Large intestine (tissue), 3 donors: ENCODE data around the gene HIVEP1. TPM values are rescaled to one million over a fixed set of nuclear protein-coding genes. Genes with fewer than 3 reads are reported as not detected.

Experiments
- DNase-seq, 2 donors: peaks; one replicate each; pipeline versions ENCODE4 v3.0.0 to v3.0.0-alpha.2; 2013
- H3K27ac ChIP-seq: one replicate; pipeline ENCODE4 v1.5.1; 2013; ENCODE audit warnings: low read length
- H3K27me3 ChIP-seq: 2 replicates; pipeline ENCODE4 v1.6.1; 2013; ENCODE audit warnings: low read length; ENCODE audit not compliant: control insufficient read depth, insufficient read depth
- H3K36me3 ChIP-seq: 2 replicates; pipeline ENCODE4 v1.6.1; 2013; ENCODE audit warnings: low read length; ENCODE audit not compliant: control insufficient read depth, insufficient read depth
- H3K4me1 ChIP-seq: one replicate; pipeline ENCODE4 v1.6.1; 2013; ENCODE audit warnings: low read length; ENCODE audit not compliant: control insufficient read depth, insufficient read depth
- H3K4me3 ChIP-seq: one replicate; pipeline ENCODE4 v1.5.1; 2013; ENCODE audit warnings: low read length
- H3K9me3 ChIP-seq: one replicate; pipeline ENCODE4 v1.6.1; 2013; ENCODE audit warnings: mild to moderate bottlenecking, low read depth, low read length, moderate library complexity; ENCODE audit not compliant: control insufficient read depth
- WGBS: methylation state at CpG from one replicate; pipeline ENCODE4 v1.1.5; 2013; ENCODE audit warnings: low lambda C conversion rate; ENCODE audit not compliant: insufficient coverage; 5-methylcytosine and 5-hydroxymethylcytosine counted together
- polyA plus RNA-seq: library from polyadenylated mRNA; unstranded; fragments of 120-200 nt; gene quantifications from one replicate; pipeline ENCODE4 v1.2.1, GENCODE V29; 2013

Gene HIVEP1
- polyA plus RNA-seq, 1 donor = 24.2 TPM

GRCh38 chr6:12017263-12017662, 5.2 kb downstream of the HIVEP1 start:
- Histone ChIP-seq H3K27ac (no peak overlapping the region), H3K4me3 (no peak overlapping the region)
- no peak for DNase-seq

GRCh38 chr6:12017876-12018401, 5.8 kb downstream of the HIVEP1 start:
- H3K36me3 ChIP-seq = peaks cover 45% of the 10 kb centered on the region
- H3K27me3 ChIP-seq = no peaks in the 10 kb centered on the region
- peaks cover 4% of the 10 kb centered on the region for H3K4me1 ChIP-seq
- H3K4me3 ChIP-seq = no peak overlapping the region
- peaks cover 5% of the 10 kb centered on the region for H3K9me3 ChIP-seq
- WGBS = no CpG with 5 or more reads among the region's 34 CpGs
- DNase-seq = no peak
- H3K27ac ChIP-seq = no peak overlapping the region

More at GRCh38 chr6:12017263-12017662, 5.2 kb downstream of the HIVEP1 start:
- no CpG with 5 or more reads among the region's 10 CpGs for WGBS
- no peaks in the 10 kb centered on the region for H3K27me3 ChIP-seq
- peaks cover 5% of the 10 kb centered on the region for H3K9me3 ChIP-seq
- peaks cover 45% of the 10 kb centered on the region for H3K36me3 ChIP-seq
- H3K4me1 ChIP-seq = peaks cover 4% of the 10 kb centered on the region

GRCh38 chr6:12020187-12020791, 8.2 kb downstream of the HIVEP1 start:
- no peak overlapping the region for H3K4me3 ChIP-seq
- peaks cover 42% of the 10 kb centered on the region for H3K36me3 ChIP-seq
- no peak for DNase-seq
- H3K27ac ChIP-seq = no peak overlapping the region
- H3K9me3 ChIP-seq = peaks cover 5% of the 10 kb centered on the region
- H3K27me3 ChIP-seq = no peaks in the 10 kb centered on the region
- peaks cover 8% of the 10 kb centered on the region for H3K4me1 ChIP-seq
- WGBS = 100% methylated on average over 1 of the region's 12 CpGs

- no peak overlapping the region for H3K27ac ChIP-seq
- WGBS = no CpG with 5 or more reads among the region's 1 CpG
- H3K9me3 ChIP-seq = peaks cover 5% of the 10 kb centered on the region
- no peaks in the 10 kb centered on the region for H3K27me3 ChIP-seq
- DNase-seq = no peak
- peaks cover 8% of the 10 kb centered on the region for H3K4me1 ChIP-seq
- H3K4me3 ChIP-seq = no peak overlapping the region
- H3K36me3 ChIP-seq = peaks cover 27% of the 10 kb centered on the region
These were observed 10.4 kb downstream of the HIVEP1 start for GRCh38 chr6:12022481-12022880.

GRCh38 chr6:12022953-12023388, 10.9 kb downstream of the HIVEP1 start:
- Histone ChIP-seq H3K27ac (no peak overlapping the region), H3K36me3 (peaks cover 23% of the 10 kb centered on the region), H3K4me1 (peaks cover 8% of the 10 kb centered on the region), H3K27me3 (no peaks in the 10 kb centered on the region), H3K9me3 (peaks cover 2% of the 10 kb centered on the region), H3K4me3 (no peak overlapping the region)
- no peak for DNase-seq
- no CpG with 5 or more reads among the region's 7 CpGs for WGBS

- peaks cover 8% of the 10 kb centered on the region for H3K4me1 ChIP-seq
- no peak for DNase-seq
- H3K27ac ChIP-seq = peak overlapping the region; percentile 53
- 0% methylated on average over 1 of the region's 2 CpGs for whole genome bisulfite sequencing
- peaks cover 16% of the 10 kb centered on the region for H3K36me3 ChIP-seq
- no peak overlapping the region for H3K4me3 ChIP-seq
- H3K27me3 ChIP-seq = no peaks in the 10 kb centered on the region
- peaks cover 2% of the 10 kb centered on the region for H3K9me3 ChIP-seq
These were observed 12.1 kb downstream of the HIVEP1 start for GRCh38 chr6:12024216-12024615.

- Histone ChIP-seq H3K27ac (peak overlapping the region; percentile 53), H3K27me3 (no peaks in the 10 kb centered on the region), H3K9me3 (peaks cover 7% of the 10 kb centered on the region), H3K36me3 (peaks cover 13% of the 10 kb centered on the region), H3K4me1 (peaks cover 8% of the 10 kb centered on the region), H3K4me3 (no peak overlapping the region)
- WGBS = no CpG with 5 or more reads among the region's 4 CpGs
- peak; percentile 40 to 70 for DNase-seq
These were observed 12.8 kb downstream of the HIVEP1 start for GRCh38 chr6:12024699-12025434.

- Histone ChIP-seq H3K9me3 (peaks cover 18% of the 10 kb centered on the region), H3K36me3 (peaks cover 11% of the 10 kb centered on the region), H3K4me3 (no peak overlapping the region), H3K27me3 (no peaks in the 10 kb centered on the region), H3K4me1 (peaks cover 8% of the 10 kb centered on the region), H3K27ac (no peak overlapping the region)
- 97% methylated on average over 4 of the region's 4 CpGs for WGBS
- DNase-seq = no peak
These were observed 14.0 kb downstream of the HIVEP1 start for GRCh38 chr6:12026120-12026519.

- Histone ChIP-seq H3K36me3 (peaks cover 15% of the 10 kb centered on the region), H3K27ac (no peak overlapping the region), H3K27me3 (no peaks in the 10 kb centered on the region), H3K4me3 (no peak overlapping the region), H3K9me3 (peaks cover 18% of the 10 kb centered on the region), H3K4me1 (peaks cover 8% of the 10 kb centered on the region)
- WGBS = 100% methylated on average over 1 of the region's 1 CpG
- DNase-seq = no peak
These were observed 14.7 kb downstream of the HIVEP1 start for GRCh38 chr6:12026833-12027232.

GRCh38 chr6:12028213-12028612, 16.1 kb downstream of the HIVEP1 start:
- H3K4me1 ChIP-seq = peaks cover 8% of the 10 kb centered on the region
- H3K4me3 ChIP-seq = no peak overlapping the region
- H3K36me3 ChIP-seq = peaks cover 15% of the 10 kb centered on the region
- no CpG with 5 or more reads among the region's 4 CpGs for WGBS
- no peak overlapping the region for H3K27ac ChIP-seq
- DNase-seq = no peak
- H3K9me3 ChIP-seq = peaks cover 18% of the 10 kb centered on the region
- H3K27me3 ChIP-seq = no peaks in the 10 kb centered on the region
